Body of pancreas (tissue), 4 donors: Measurements from ENCODE around the gene KIRREL3.

Experiments
- CTCF ChIP-seq, 7 experiments: fragments of 450-650 bp in 4 of 7; fragments of 200-600 bp in 3 of 7; sonication (generic) in 3 of 7; IDR thresholded peaks; one replicate each; pipeline ENCODE4 v1.5.1; 2016 to 2019; ENCODE audit warnings: antibody characterized with exemption in 7 of 7
- POLR2A ChIP-seq, 3 donors: fragments of 450-650 bp; IDR thresholded peaks; one replicate each; pipeline ENCODE4 v1.6.1; 2016; ENCODE audit warnings: antibody characterized with exemption in 3 of 3, mild to moderate bottlenecking in 2 of 3

DNA sequence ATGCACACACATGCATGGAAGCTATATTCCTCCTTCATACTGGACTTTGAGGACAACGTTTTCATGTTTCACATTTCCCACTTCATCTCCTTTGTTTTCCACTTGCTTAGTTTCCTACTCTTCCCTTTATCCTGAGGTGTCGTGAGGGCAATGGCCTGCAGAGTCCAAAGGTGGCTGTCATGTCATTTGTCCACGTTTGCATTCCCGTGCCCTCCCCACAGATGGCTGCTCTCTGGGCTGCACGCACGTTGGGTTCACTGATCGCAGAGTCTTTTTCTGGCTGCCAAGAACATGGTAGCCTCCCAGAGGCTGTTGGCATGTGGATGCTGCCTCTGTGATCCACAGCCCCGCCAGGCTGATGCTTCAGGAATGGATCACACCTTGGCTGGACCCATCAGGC lies 389.1 kb downstream of the KIRREL3 start:
- no peak for TF ChIP-seq CTCF (IDR thresholded peaks at IDR 0.05)
- no peak for TF ChIP-seq POLR2A (IDR thresholded peaks at IDR 0.05)
